AG08396 (cell line): ENCODE results near the gene ZFR2.

Experiments used
- DNase-seq: peaks from one replicate; pipeline ENCODE4 v3.0.0; 2012; ENCODE audit warnings: low spot score, mixed read lengths

The ZFR2 gene

GRCh38 chr19:3873151-3873550 lies 4.3 kb upstream of the ZFR2 start:
- no peak for DNase-seq

- no peak for DNase-seq
Observed at GRCh38 chr19:3867971-3868769, 668 bp downstream of the ZFR2 start.

- no peak for DNase-seq
Observed at GRCh38 chr19:3866910-3867638, 1.8 kb downstream of the ZFR2 start.

- no peak for DNase-seq
Observed at GRCh38 chr19:3863648-3864047, 5.2 kb downstream of the ZFR2 start.

GRCh38 chr19:3862826-3863500 lies 5.9 kb downstream of the ZFR2 start:
- DNase-seq, result no peak

GRCh38 chr19:3860499-3860898 lies 8.3 kb downstream of the ZFR2 start:
- no peak for DNase-seq

GRCh38 chr19:3857449-3858003 lies 11.3 kb downstream of the ZFR2 start:
- no peak for DNase-seq

GRCh38 chr19:3855320-3855719 lies 13.5 kb downstream of the ZFR2 start:
- no peak for DNase-seq

- DNase-seq, result peak; percentile 83
Observed at GRCh38 chr19:3852614-3853254, 16.1 kb downstream of the ZFR2 start.

GRCh38 chr19:3852177-3852511 lies 16.7 kb downstream of the ZFR2 start:
- DNase-seq, result no peak

GRCh38 chr19:3851254-3852176 lies 17.3 kb downstream of the ZFR2 start:
- DNase-seq, result no peak

- DNase-seq, result no peak
Observed at GRCh38 chr19:3850320-3850972, 18.4 kb downstream of the ZFR2 start.

GRCh38 chr19:3849787-3850186 lies 19.1 kb downstream of the ZFR2 start:
- DNase-seq, result no peak

GRCh38 chr19:3849092-3849491 lies 19.7 kb downstream of the ZFR2 start:
- no peak for DNase-seq

- DNase-seq, result no peak
Observed at GRCh38 chr19:3844596-3844995, 24.2 kb downstream of the ZFR2 start.

- no peak for DNase-seq
Observed at GRCh38 chr19:3842948-3843347, 25.9 kb downstream of the ZFR2 start.

GRCh38 chr19:3840804-3841203 lies 28.0 kb downstream of the ZFR2 start:
- no peak for DNase-seq

- DNase-seq, result no peak
Observed at GRCh38 chr19:3839941-3840340, 28.9 kb downstream of the ZFR2 start.

GRCh38 chr19:3838661-3839060 lies 30.2 kb downstream of the ZFR2 start:
- no peak for DNase-seq

GRCh38 chr19:3837922-3838321 lies 30.9 kb downstream of the ZFR2 start:
- DNase-seq, result no peak

- no peak for DNase-seq
Observed at GRCh38 chr19:3837332-3837731, 31.5 kb downstream of the ZFR2 start.
